ENCODE data around the gene GRIK5. TPM values are rescaled to one million over a fixed set of nuclear protein-coding genes. Genes with fewer than 3 reads are reported as not detected.

Gene GRIK5
- total RNA-seq, 1 donor from 2014 or later = 2.9 TPM

DNA sequence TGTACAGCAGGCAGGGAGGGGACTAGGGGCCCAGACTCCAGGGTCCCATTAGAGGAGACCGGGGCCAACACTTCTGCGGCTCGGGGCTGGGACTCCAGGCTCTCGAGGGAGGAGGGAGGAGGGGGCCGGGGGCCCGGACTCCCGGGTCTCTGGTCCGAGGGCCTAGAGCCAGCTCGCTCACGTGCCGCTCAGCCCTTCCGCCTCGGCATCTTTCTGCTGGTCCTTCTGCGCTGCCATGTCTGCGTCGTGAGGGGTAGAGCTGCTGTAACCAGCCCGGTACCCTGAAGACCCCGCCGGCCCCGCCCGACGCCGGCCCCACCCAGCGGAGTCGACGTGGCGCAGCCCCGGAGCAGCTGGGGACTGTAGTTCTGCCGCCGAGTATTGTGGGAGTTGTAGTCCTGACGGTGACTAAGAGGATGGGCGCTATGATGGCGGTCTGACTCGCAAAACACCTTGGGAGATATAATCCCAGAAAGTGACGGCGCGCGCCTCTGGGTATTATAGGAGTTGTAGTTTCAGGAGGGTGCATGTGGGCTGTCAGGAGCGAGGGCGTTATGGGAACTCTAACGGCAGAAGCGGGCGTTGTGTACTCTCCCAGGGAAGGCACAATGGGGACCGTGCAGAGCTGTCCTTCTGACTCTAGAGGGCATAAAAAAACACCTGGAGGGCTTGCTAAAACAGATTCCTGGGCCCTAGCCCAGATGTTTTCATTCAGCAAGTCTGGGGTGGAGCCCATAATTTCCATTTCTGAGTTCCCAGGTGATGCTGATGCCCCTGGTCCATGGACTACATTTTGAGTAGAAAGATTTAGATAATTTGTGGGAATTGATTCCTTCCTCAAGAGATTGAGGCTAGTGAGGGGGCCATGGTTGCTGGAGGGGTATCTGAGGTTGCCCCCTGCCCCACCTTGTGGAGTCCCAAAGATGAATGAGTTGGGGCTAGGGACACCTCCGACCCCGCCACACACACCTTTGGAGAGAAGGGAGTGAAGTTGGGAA is 110.7 kb downstream of the GRIK5 start, which contains the start of gene RABAC1:
Gene RABAC1 (minus strand): TSS at position 266 of the 998 bp plus-strand sequence. CDS start 29 bp downstream, at position 237.
- intact Hi-C loops (cut with micrococcal nuclease) = loop anchor here (1.0 to 2.0 kb wide), 3 partner anchors 35 to 100 kb away; partner anchors contain the start of gene ATP1A3

DNA sequence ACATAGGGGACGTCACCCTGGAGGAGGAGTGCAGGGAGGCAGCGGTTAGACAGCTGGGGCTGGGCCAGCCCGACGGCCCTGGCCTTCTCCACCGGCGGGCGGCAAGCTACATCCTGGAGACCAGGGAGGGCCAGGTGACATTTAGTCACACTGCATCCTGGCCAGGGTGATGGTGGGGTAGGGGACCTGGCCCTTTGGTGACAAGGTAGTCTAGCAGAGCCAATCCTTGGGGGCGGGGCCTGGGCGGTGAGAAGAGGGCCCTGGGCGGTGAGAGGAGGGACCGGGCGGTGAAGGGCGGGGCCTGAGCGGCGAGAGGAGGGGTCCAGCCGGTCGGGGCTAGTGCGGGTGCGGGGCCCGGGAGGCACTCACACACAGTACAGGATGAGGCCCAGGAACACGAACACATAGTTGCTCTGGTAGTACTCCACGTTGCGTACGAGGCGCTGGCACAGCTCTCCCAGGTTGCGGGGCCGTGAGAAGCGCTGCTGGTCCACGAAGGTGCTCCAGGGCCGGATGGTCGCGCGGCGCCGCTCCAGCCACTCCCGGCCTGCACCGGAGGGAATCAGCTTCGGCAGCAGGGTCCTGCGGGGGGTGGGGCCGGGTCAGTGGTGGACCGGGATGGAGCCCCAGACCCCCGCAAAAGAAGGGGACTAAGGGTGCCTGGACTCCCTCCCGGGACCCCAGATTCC is 111.5 kb downstream of the GRIK5 start:
- intact Hi-C loops (cut with micrococcal nuclease) = loop anchor here (1.0 to 2.0 kb wide), 3 partner anchors 36 to 99 kb away; partner anchors contain the start of gene ATP1A3

DNA sequence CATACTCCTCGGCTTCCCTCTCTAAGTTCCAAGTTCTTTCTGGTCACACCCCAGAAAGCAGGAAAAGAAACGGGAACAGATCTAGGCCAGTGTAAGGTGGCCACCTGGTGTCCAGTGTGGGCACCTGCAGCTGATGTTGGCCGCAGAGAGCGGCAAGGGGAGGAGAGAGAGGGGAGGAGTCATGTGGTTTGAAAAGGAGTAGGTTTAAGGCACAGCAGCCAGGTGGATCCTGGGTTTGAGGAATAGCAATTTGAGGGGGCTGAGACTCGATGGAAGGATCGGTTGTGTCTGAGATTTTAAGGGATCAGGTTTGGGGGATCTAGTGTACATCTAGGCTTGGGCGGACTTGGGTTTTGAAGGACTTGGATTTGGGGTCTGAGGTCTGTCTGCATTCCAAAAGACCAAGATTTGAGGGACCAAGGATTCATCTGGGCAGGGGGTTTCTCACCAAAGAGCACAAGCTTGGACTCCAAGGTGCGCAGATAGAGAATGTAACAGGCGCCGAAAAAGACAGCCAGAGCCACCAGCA is 112.1 kb downstream of the GRIK5 start:
- intact Hi-C loops (cut with micrococcal nuclease) = loop anchor here (2.0 kb wide), 2 partner anchors 37 to 73 kb away; partner anchors contain the start of gene ATP1A3

DNA sequence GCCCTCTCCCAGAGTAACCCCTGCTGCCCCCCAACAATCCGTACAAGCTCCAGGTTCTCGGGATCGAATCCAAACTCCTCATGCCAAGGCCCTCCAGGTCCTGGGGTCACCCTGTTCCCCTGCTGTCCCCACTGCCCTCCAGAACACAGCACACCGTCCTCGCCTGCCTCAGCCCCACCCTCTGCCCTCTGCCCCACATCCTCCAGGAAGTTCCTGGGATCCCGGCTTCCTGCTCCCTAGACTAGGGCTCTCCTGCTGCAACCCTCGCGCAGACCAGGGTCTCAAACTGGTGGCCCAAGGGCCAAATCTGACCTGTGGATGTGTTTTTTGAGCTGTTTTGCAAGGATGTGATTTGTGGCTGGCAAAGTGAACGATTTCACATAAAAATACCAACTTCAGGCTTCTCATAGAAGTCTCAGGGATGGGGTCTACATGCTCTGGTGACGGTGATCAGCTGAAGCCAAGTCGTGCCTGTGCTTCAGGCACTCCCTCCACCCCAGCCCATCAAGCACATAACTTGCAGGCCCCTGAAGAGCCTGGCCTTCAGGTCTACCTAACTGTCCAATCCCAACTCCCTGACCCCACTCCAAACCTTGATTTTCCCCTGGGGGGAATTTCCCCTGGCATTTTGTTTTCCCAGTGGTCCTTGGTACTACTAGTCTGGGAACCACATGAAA is 112.7 kb downstream of the GRIK5 start:
- intact Hi-C loops (cut with micrococcal nuclease) = no loop called here

DNA sequence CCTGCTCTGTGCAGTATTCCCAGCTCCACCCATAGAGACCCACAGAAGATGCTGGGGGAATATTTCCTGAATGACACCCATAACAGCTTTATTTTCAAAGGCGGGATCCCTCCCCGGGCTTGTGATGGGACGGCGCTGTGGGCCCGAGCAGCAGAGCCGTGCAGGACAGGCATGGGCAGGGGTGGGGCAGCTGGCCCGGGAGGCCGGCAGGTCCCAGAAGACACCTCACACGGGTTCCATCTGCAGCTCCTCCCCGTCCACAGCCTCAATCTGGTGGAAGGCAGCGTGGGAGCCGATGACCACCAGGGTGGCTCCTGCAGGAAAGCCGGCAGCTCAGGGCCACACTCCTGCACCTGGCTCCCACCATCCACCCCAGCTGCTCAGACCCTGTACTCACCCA is 113.4 kb downstream of the GRIK5 start:
- intact Hi-C loops (cut with micrococcal nuclease) = no loop called here

DNA sequence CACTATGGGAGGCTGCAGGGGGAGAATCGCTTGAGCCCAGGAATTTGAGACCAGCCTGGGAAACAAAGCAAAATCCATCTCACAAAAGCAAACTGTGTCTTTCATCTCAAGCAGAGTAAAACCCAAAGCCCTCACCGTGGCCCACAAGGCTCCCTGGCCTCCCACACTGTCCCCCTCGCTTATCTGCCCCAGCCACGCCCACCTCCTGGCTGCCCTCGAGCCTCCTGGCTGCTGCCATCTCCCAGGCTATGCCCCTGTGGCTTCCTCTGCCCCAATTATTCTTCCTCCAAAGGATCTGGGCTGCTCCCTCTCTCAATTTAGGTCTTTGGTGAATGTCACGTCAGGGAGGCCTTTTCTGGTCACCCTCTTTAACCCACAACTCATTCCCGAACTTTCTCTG is 114.5 kb downstream of the GRIK5 start:
- intact Hi-C loops (cut with micrococcal nuclease) = no loop called here

DNA sequence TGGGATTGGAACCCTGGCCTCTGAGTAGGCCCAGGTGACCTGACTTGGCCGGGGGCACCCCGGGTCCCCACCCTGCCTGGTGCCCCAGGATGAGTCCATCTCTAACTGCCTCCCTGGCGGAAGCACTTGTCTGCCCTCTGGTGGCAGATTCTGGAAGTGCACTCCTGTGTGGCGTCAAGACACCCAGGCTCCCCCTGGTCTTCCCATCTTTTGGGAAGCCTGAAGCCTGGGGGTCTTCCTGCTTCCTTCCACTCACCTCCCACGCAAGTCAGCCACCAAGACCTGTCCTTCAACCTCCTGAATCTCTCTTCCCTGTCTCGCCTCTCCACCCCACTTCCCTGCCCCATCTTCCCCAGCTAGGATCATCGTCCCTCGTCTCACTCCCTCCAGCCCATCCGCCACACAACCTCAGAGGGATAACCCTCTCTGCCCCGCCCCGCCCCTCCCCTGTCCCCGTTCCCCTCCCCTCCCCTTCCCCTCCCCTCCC is 118.3 kb downstream of the GRIK5 start:
- intact Hi-C loops (cut with micrococcal nuclease) = loop anchor here (1.0 kb wide), 1 partner anchor 78 kb away; no protein-coding TSS in a partner anchor

Other genes starting within 250 kb of the GRIK5 start
- not detected in 2 replicates for gene LYPD4, start 225.5 kb downstream of the GRIK5 start, total RNA-seq
- not detected in 2 replicates for gene DMRTC2, start 225.2 kb downstream of the GRIK5 start, total RNA-seq
- 2,743 and 2,797 TPM in 2 replicates for gene RPS19, start 210.0 kb downstream of the GRIK5 start, total RNA-seq
- 1.7 TPM in 2 replicates for gene CD79A, start 192.9 kb downstream of the GRIK5 start, total RNA-seq
- gene ARHGEF1, start 187.0 kb downstream of the GRIK5 start, total RNA-seq = 593 TPM in 2 replicates
- gene ERFL, start 141.8 kb downstream of the GRIK5 start, total RNA-seq = 1.7 and 1.8 TPM in 2 replicates
- gene RABAC1, start 110.9 kb downstream of the GRIK5 start, total RNA-seq = 63.6 and 67.5 TPM in 2 replicates
- 2.3 and 2.5 TPM in 2 replicates for gene ATP1A3, start 76.0 kb downstream of the GRIK5 start, total RNA-seq
- gene ZNF574, start 6.0 kb upstream of the GRIK5 start, total RNA-seq = 14.2 and 14.6 TPM in 2 replicates
- 25.6 and 28.1 TPM in 2 replicates for gene POU2F2, start 62.2 kb upstream of the GRIK5 start, total RNA-seq
- gene DEDD2, start 147.5 kb upstream of the GRIK5 start, total RNA-seq = 40.3 and 40.4 TPM in 2 replicates
- 18.4 and 20.0 TPM in 2 replicates for gene ZNF526, start 150.1 kb upstream of the GRIK5 start, total RNA-seq
- gene GSK3A, start 172.4 kb upstream of the GRIK5 start, total RNA-seq = 49.1 and 49.4 TPM in 2 replicates
- 36.2 and 41.4 TPM in 2 replicates for gene ERF, start 184.9 kb upstream of the GRIK5 start, total RNA-seq
- 70.0 and 71.8 TPM in 2 replicates for gene CIC, start 199.0 kb upstream of the GRIK5 start, total RNA-seq
- 0.64 TPM in 2 replicates for gene PRR19, start 231.9 kb upstream of the GRIK5 start, total RNA-seq
- gene PAFAH1B3, start 232.4 kb upstream of the GRIK5 start, total RNA-seq = 40.5 and 45.8 TPM in 2 replicates
- 0.77 TPM in 1 of 2 replicates, not detected in the other for gene TMEM145, start 243.1 kb upstream of the GRIK5 start, total RNA-seq